Mesenchymal stem cell (in vitro differentiated cells and primary cell): ENCODE results near the gene SYMPK.

Source experiments
- DNase-seq: peaks from one replicate; pipeline ENCODE4 v3.0.0-alpha.2; 2013
- H2AFZ ChIP-seq: one replicate; pipeline ENCODE4 v1.6.1; 2013; ENCODE audit warnings: low read depth, mild to moderate bottlenecking, control low read depth, inconsistent platforms, low read length, moderate library complexity
- H2AK5ac ChIP-seq: 2 replicates; pipeline ENCODE4 v1.6.1; 2013; ENCODE audit warnings: low read length, moderate library complexity, mild to moderate bottlenecking, inconsistent platforms; ENCODE audit not compliant: severe bottlenecking
- H2BK120ac ChIP-seq: one replicate; pipeline ENCODE4 v1.6.1; 2013; ENCODE audit warnings: low read depth, mild to moderate bottlenecking, inconsistent platforms, low read length, moderate library complexity
- H2BK12ac ChIP-seq, 2 experiments: one replicate each; pipeline ENCODE4 v1.6.1; 2013; ENCODE audit warnings: inconsistent platforms in 2 of 2, low read length in 2 of 2, mild to moderate bottlenecking in 2 of 2, moderate library complexity in 2 of 2, control low read depth in 1 of 2
- H2BK15ac ChIP-seq: one replicate; pipeline ENCODE4 v1.6.1; 2013; ENCODE audit warnings: mild to moderate bottlenecking, low read depth, inconsistent platforms; ENCODE audit not compliant: poor library complexity, severe bottlenecking
- H2BK5ac ChIP-seq: 2 replicates; pipeline ENCODE4 v1.6.1; 2013; ENCODE audit warnings: low read depth, mild to moderate bottlenecking, low read length, control low read depth, inconsistent platforms; ENCODE audit not compliant: poor library complexity, severe bottlenecking
- H3K14ac ChIP-seq, 2 experiments: one replicate each; pipeline ENCODE4 v1.6.1; 2013; ENCODE audit warnings: inconsistent platforms in 2 of 2, low read length in 2 of 2, control low read depth in 1 of 2, mild to moderate bottlenecking in 1 of 2, moderate library complexity in 1 of 2
- H3K18ac ChIP-seq, 2 experiments: one replicate each; pipeline ENCODE4 v1.6.1; 2013; ENCODE audit warnings: inconsistent platforms in 2 of 2, low read length in 2 of 2, control low read depth in 1 of 2, low read depth in 1 of 2, mild to moderate bottlenecking in 1 of 2
- H3K23ac ChIP-seq, 2 experiments: one replicate each; pipeline ENCODE4 v1.6.1; 2013; ENCODE audit warnings: inconsistent platforms in 2 of 2, low read length in 2 of 2, mild to moderate bottlenecking in 2 of 2, moderate library complexity in 2 of 2, control low read depth in 1 of 2
- H3K27ac ChIP-seq: 2 replicates; pipeline ENCODE4 v1.5.1; 2013; ENCODE audit warnings: mild to moderate bottlenecking, moderate library complexity, low read length, control low read depth, inconsistent platforms; ENCODE audit not compliant: poor library complexity, severe bottlenecking
- H3K27me3 ChIP-seq, 2 experiments: 2 replicates each; pipeline versions ENCODE4 v1.6.1 to v1.7.0; 2013; ENCODE audit warnings: low read length in 2 of 2, mild to moderate bottlenecking in 2 of 2, moderate library complexity in 2 of 2, control low read depth in 1 of 2, inconsistent platforms in 1 of 2; ENCODE audit not compliant: control insufficient read depth in 1 of 2, insufficient read depth in 1 of 2
- H3K36me3 ChIP-seq, 2 experiments: 2 replicates each; pipeline versions ENCODE4 v1.6.1 to v1.7.0; 2013; ENCODE audit warnings: low read length in 2 of 2, control low read depth in 1 of 2, inconsistent platforms in 1 of 2, low read depth in 1 of 2, mild to moderate bottlenecking in 1 of 2; ENCODE audit not compliant: insufficient read depth in 2 of 2, control insufficient read depth in 1 of 2
- H3K4ac ChIP-seq, 2 experiments: one replicate each; pipeline ENCODE4 v1.6.1; 2013; ENCODE audit warnings: inconsistent platforms in 2 of 2, low read length in 2 of 2, mild to moderate bottlenecking in 2 of 2, moderate library complexity in 2 of 2, control low read depth in 1 of 2, low read depth in 1 of 2
- H3K4me1 ChIP-seq: 2 replicates; pipeline ENCODE4 v1.6.1; 2013; ENCODE audit warnings: low read depth, low read length, control low read depth; ENCODE audit not compliant: control insufficient read depth, insufficient read depth
- H3K4me2 ChIP-seq: 2 replicates; pipeline ENCODE4 v1.6.1; 2013; ENCODE audit warnings: low read length, mild to moderate bottlenecking, inconsistent platforms; ENCODE audit not compliant: poor library complexity, severe bottlenecking
- H3K4me3 ChIP-seq, 2 experiments: 2 replicates each; pipeline versions ENCODE4 v1.5.1 to v1.7.0; 2013; ENCODE audit warnings: low read length in 2 of 2, mild to moderate bottlenecking in 2 of 2, control low read depth in 1 of 2, low read depth in 1 of 2; ENCODE audit not compliant: insufficient read depth in 1 of 2
- H3K79me1 ChIP-seq: replicated peaks from 2 replicates; pipeline ENCODE4 v1.6.1; 2013; ENCODE audit warnings: mild to moderate bottlenecking, control low read depth, low read length, inconsistent platforms; ENCODE audit not compliant: poor library complexity, severe bottlenecking
- H3K9ac ChIP-seq: 2 replicates; pipeline ENCODE4 v1.7.0; 2013; ENCODE audit warnings: mild to moderate bottlenecking, low read length, moderate library complexity
- H3K9me3 ChIP-seq: 2 replicates; pipeline ENCODE4 v1.7.0; 2013; ENCODE audit warnings: mild to moderate bottlenecking, low read length; ENCODE audit not compliant: control insufficient read depth
- H4K8ac ChIP-seq: one replicate; pipeline ENCODE4 v1.6.1; 2013; ENCODE audit warnings: inconsistent platforms, mild to moderate bottlenecking, low read length, moderate library complexity
- H4K91ac ChIP-seq: one replicate; pipeline ENCODE4 v1.6.1; 2013; ENCODE audit warnings: mild to moderate bottlenecking, low read length, inconsistent platforms
- WGBS: methylation state at CpG from one replicate; pipeline ENCODE4 v1.1.7; 2013; ENCODE audit warnings: mixed read lengths; 5-methylcytosine and 5-hydroxymethylcytosine counted together

The SYMPK gene

DNA sequence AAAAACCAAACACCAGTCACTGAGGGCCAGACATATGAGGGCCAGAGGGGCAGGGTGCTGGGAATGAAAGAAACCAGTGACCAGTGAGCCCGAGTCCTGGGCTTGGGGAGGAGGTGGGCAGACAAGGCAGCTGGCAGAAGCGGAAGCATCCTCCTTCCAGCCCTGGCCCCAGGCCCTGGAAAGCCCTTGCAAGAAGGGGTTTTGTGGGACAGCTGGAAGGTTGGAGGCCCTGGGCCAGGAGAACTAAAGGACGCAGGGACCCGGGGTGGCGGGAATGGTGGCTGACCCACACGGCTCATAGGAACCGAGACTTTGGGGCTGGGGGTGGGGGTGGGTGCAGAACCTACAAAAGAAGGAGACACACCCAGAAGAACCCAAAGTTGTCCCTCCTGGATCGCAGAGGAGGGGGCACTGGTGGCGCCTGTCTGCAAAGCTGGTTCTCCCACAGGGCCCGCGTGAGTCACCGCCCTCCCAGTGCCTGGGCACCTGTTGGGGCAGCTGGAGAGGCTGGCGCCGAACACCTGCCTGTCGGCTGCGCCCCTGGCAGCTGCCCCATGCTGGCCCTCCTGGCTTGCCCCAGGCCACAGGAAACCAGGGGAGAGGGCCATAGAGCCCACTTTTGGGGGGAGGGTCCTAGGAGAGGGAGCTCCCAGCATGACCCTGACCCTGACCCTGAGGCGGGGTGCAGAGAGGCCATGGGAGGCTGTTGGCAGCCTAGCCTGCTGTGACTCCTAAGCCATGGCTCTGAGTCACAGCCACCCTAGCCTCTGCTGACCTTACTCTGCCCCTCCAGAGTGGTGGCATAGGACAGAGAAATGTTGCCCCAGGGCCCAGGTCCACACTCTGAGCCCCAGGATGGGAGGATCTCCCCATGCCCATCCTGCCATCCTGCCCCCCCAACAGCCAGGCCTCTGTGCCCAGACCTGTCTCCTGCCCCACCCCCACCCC is 81.5 kb downstream of the SYMPK start:
- H4K8ac ChIP-seq, result no peak overlapping the region
- H4K91ac ChIP-seq, result peak overlapping the region; percentile 66
- H2BK5ac ChIP-seq, result no peak overlapping the region
- H2BK12ac ChIP-seq, result peak overlapping the region; percentile 22 to 45
- H3K23ac ChIP-seq, result peak overlapping the region in 1 of 2 experiments; percentile 11
- H3K27me3 ChIP-seq, result no peaks in the 10 kb centered on the region
- DNase-seq, result no peak
- peaks cover 47 to 64% of the 10 kb centered on the region in 2 experiments for H3K36me3 ChIP-seq
- H3K9ac ChIP-seq, result peak overlapping the region; percentile 83
- H2AFZ ChIP-seq, result no peak overlapping the region
- peak overlapping the region; percentile 75 to 76 for H3K4ac ChIP-seq
- H3K9me3 ChIP-seq, result no peaks in the 10 kb centered on the region
- peak overlapping the region; percentile 46 for H3K27ac ChIP-seq
- H3K18ac ChIP-seq, result peak overlapping the region; percentile 52 to 84
- peak overlapping the region; percentile 64 for H2BK15ac ChIP-seq
- peak overlapping the region; percentile 14 for H2AK5ac ChIP-seq
- H3K4me3 ChIP-seq, result peak overlapping the region; percentile 59 to 88
- H3K4me2 ChIP-seq, result peak overlapping the region; percentile 71
- 81% methylated on average over 17 of the region's 17 CpGs for WGBS
- H3K14ac ChIP-seq, result peak overlapping the region in 1 of 2 experiments; percentile 61
- peak overlapping the region; percentile 94 for H2BK120ac ChIP-seq
- peaks cover 51% of the 10 kb centered on the region for H3K79me1 ChIP-seq
- peaks cover 50% of the 10 kb centered on the region for H3K4me1 ChIP-seq

- no peak overlapping the region for H2AFZ ChIP-seq
- no peak overlapping the region for H2BK5ac ChIP-seq
- no peak for DNase-seq
- H3K14ac ChIP-seq, result no peak overlapping the region
- H4K91ac ChIP-seq, result peak overlapping the region; percentile 66
- H3K23ac ChIP-seq, result no peak overlapping the region
- WGBS, result 40% methylated on average over 6 of the region's 13 CpGs
- H2BK15ac ChIP-seq, result peak overlapping the region; percentile 68
- no peak overlapping the region for H3K27ac ChIP-seq
- H2BK120ac ChIP-seq, result peak overlapping the region; percentile 22
- H2BK12ac ChIP-seq, result peak overlapping the region; percentile 45 to 84
- peak overlapping the region; percentile 31 to 88 for H3K4me3 ChIP-seq
- peak overlapping the region; percentile 83 for H3K9ac ChIP-seq
- peak overlapping the region; percentile 71 for H3K4me2 ChIP-seq
- peak overlapping the region; percentile 40 for H2AK5ac ChIP-seq
- H4K8ac ChIP-seq, result peak overlapping the region; percentile 23
- no peaks in the 10 kb centered on the region for H3K27me3 ChIP-seq
- peaks cover 42 to 58% of the 10 kb centered on the region in 2 experiments for H3K36me3 ChIP-seq
- peaks cover 45% of the 10 kb centered on the region for H3K79me1 ChIP-seq
- H3K18ac ChIP-seq, result peak overlapping the region in 1 of 2 experiments; percentile 31
- H3K4ac ChIP-seq, result peak overlapping the region; percentile 33 to 76
- H3K9me3 ChIP-seq, result no peaks in the 10 kb centered on the region
- H3K4me1 ChIP-seq, result peaks cover 50% of the 10 kb centered on the region
Observed at GRCh38 chr19:45780448-45781213, 82.3 kb downstream of the SYMPK start.

DNA sequence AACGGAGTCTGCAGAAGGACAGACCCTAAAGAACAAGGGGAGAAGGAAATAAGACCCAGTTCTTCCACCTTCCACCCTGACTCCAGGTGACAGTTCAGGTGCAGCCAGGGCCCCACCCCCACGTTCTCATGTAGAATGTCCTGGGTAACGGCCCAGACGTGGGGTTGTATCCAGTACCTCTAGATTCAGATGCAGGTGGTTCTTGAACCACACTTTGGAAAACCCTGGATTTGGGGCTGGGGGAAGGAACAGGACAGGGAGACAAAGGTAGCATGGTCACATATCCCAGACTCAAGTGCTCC is 82.8 kb downstream of the SYMPK start:
- Histone ChIP-seq H3K9me3 (no peaks in the 10 kb centered on the region), H3K9ac (peak overlapping the region; percentile 83), H3K4ac (peak overlapping the region in 1 of 2 experiments; percentile 9), H3K18ac (no peak overlapping the region), H2AFZ (no peak overlapping the region), H2BK12ac (no peak overlapping the region), H2BK120ac (no peak overlapping the region), H4K91ac (no peak overlapping the region), H2BK15ac (peak overlapping the region; percentile 68), H3K36me3 (peaks cover 41 to 53% of the 10 kb centered on the region in 2 experiments), H4K8ac (no peak overlapping the region), H3K27me3 (no peaks in the 10 kb centered on the region), H3K4me2 (no peak overlapping the region), H3K23ac (no peak overlapping the region), H3K27ac (no peak overlapping the region), H3K14ac (peak overlapping the region in 1 of 2 experiments; percentile 18), H3K79me1 (peaks cover 40% of the 10 kb centered on the region), H2AK5ac (peak overlapping the region; percentile 35), H3K4me3 (peak overlapping the region in 1 of 2 experiments; percentile 88), H3K4me1 (peaks cover 48% of the 10 kb centered on the region), H2BK5ac (no peak overlapping the region)
- DNase-seq, result no peak
- 80% methylated on average over 4 of the region's 4 CpGs for WGBS
